Right cardiac atrium (tissue), 5 donors: ENCODE measurements around the gene PPM1M. TPM values are rescaled to one million over a fixed set of nuclear protein-coding genes. Genes with fewer than 3 reads are reported as not detected.

Experiments used
- ATAC-seq, 2 donors: fragments of 200-7000 bp; cut with Tn5 transposase; one replicate each; pipeline versions ENCODE4 v1.8.0 to v1.9.1; 2020; ENCODE audit warnings: moderate library complexity in 2 of 2, mild to moderate bottlenecking in 1 of 2
- DNase-seq, 3 donors: peaks; one replicate each; pipeline ENCODE4 v3.0.0-alpha.2; 2020
- H3K27ac ChIP-seq: one replicate; pipeline ENCODE4 v1.5.1; 2013; ENCODE audit warnings: mild to moderate bottlenecking, low read length, control low read depth, moderate library complexity
- H3K27me3 ChIP-seq: one replicate; pipeline ENCODE4 v1.6.1; 2013; ENCODE audit not compliant: control insufficient read depth, insufficient read depth
- H3K4me1 ChIP-seq: one replicate; pipeline ENCODE4 v1.6.1; 2013; ENCODE audit warnings: low read length; ENCODE audit not compliant: control insufficient read depth, insufficient read depth
- H3K4me3 ChIP-seq: one replicate; pipeline ENCODE4 v1.5.1; 2013; ENCODE audit warnings: low read length, control low read depth
- H3K9me3 ChIP-seq: one replicate; pipeline ENCODE4 v1.6.1; 2013; ENCODE audit warnings: low read length; ENCODE audit not compliant: control insufficient read depth
- WGBS: extraction: QIAGEN DNeasy Blood & Tissue Kit; methylation state at CpG from one replicate; pipeline ENCODE4 v1.1.7; 2013; 5-methylcytosine and 5-hydroxymethylcytosine counted together
- intact Hi-C, 4 donors: fragments of 100-400 bp; cut with DNase I; formaldehyde crosslinking; loops; one replicate each; pipeline versions ENCODE4 v1.11.0 to v1.14.0; 2022 to 2023
- polyA plus RNA-seq: library from polyadenylated mRNA; stranded (reverse); fragments of 200-250 nt; gene quantifications from one replicate; pipeline ENCODE4 v1.2.3, GENCODE V29; 2013
- total RNA-seq, 4 donors: library from RNA; stranded (reverse); fragmentation: NEBNext Ultra II Directional; extraction: Animal tissue kit (Norgen Biotek cat#: 25700); gene quantifications; one replicate each; pipeline ENCODE4 v1.2.1, GENCODE V29; 2021
- donor health status: healthy with polysubstance abuse.
- donor health status: DM: no; HTN: yes; CAD: no.
- donor health status: DM: no; HTN: no; CAD: no.
- donor health status: DM: no; HTN: yes; CAD: no; lungs with severe emphysema.
- donor health status: DM: yes; HTN: yes; CAD: no.

The PPM1M gene
- total and polyA plus RNA-seq, 5 donors, result 9.5 to 16.3 (median 14.6) TPM

DNA sequence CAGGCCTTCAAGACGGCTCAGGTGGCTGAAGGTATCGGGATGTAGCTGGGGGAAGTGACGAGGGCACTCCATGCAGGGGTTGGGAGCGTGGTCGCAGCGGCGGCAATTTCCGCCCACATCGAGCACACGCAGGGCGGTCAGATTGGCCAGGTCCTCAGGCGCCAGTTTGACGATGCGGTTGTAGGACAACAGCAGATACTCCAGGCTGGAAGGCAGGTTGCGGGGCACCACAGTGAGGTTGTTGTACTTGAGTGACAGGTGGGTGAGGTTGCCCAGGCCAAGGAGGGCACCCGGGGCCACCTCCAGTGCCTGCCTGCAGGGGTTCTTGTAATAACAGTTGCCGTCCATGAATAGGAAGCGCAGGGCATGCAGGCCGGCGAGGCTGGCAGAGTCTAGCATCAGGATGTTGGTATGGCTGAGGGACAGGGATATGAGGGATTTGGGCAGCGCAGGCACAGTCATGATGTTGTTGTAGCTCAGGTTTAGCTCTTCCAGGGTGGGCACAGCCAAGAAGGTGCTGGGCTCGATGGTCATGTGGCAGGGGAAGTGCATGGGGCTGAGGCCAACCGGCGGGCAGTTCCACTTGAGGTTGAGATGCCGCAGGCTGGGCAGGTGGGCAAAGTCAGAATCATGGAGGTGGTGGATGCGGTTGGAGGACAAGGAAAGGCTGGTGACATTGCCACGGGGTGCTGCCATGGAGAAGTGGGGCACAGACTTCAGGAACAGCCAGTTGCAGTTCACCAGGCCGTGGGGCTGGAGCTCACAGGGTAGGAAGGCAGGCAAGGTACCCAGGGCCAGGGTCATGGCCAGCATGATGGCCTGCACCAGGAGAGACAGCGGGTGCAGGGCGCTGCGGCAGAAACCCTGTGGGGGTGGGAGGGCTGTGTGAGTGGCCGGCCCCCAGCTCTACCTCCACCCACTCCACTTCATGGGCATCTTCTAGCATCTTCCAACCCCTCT, 21.8 kb upstream of the PPM1M start:
- H3K4me1 ChIP-seq, result peaks cover 4% of the 10 kb centered on the region
- H3K27ac ChIP-seq, result no peak overlapping the region
- H3K4me3 ChIP-seq, result no peak overlapping the region
- WGBS, result 93% methylated on average over 32 of the region's 32 CpGs
- H3K27me3 ChIP-seq, result no peaks in the 10 kb centered on the region
- DNase-seq, result peak in 1 of 3 donors; percentile 46
- ATAC-seq, result no peak
- H3K9me3 ChIP-seq, result no peaks in the 10 kb centered on the region
- intact Hi-C loops, result loop anchor here in 3 of 4 donors (5.0 kb wide), 2 partner anchors 114 to 119 kb away; no protein-coding TSS in a partner anchor

DNA sequence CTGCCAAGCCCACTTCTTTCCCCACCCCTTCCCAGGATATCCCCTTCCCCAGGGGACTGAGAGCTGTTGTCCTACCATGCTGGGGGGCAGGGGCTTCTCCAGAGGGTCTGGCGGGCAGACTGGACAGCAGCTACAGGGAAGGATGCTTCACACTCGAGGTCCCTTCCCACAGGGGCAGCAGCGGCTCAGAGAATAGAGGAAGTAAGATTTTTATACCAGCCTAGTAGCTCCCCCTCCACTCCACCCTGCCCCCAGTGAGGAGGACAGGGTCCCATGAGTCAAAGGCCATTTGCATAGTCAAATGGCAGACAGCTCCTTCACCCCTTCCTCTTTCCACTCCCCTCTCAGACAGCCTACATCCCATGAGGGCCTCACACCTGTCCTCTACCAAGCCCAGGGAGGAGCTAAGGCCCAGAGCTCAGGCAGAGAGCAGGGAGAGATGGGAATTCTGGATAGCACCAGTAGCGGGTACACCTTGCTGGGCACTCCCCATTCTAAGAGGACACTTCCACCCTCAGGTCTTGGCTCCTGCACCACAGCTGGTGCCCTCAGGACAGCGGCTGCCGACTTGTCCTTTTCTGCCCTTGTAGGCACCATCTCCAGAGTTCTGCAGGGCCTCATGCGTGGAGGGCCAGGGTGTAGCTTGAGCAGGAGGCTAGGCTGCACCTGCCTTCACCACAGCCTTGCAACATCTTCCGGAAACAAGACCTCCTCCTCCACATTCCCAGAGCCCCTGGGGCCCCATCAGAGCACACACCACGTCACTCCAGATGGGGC, 19.9 kb upstream of the PPM1M start, which contains the start of gene TLR9:
Gene TLR9, minus strand, starts transcription at position 194 of the 777 bp plus-strand sequence. Its CDS starts 116 bp downstream, at position 78.
- Histone ChIP-seq H3K27me3 (no peaks in the 10 kb centered on the region), H3K9me3 (no peaks in the 10 kb centered on the region), H3K4me3 (no peak within 1 kb of the TSS), H3K27ac (no peak within 1 kb of the TSS), H3K4me1 (no peaks in the 10 kb centered on the region)
- 65% methylated on average over 9 of the region's 9 CpGs for WGBS
- ATAC-seq, result no peak
- no peak for DNase-seq
- intact Hi-C loops, result no loop called here

DNA sequence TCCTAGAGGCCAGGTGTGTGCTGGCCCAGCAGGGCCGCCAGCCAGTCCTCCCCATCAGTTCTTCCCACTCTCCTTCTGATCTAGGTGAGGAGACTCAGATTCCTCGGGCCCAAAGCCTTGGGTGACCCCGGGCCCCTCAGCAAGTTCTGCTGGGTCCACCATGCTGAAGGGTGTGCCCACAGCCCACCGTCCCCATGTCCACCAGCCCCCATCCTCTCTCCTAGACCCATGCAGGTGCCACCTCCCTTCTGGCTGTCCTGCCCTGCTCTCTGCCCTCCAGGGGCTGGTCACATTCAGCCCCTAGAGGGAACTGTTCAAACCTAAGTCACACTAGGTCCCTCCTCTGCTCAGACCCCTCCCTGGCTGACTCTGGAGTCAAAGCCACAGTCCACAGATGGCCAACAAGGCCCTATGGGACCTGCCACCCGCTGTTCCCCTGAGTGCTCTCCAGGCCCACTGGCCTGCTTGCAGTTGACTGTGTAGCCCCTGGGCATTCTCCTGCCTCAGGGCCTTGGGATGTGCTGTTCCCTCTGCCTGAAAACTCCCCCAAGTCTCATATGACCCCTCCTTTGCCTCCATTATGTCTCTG, 19.2 kb upstream of the PPM1M start:
- peak in 2 of 3 donors; percentile 33 to 35 for DNase-seq
- intact Hi-C loops, result no loop called here
- WGBS, result 89% methylated on average over 5 of the region's 5 CpGs
- no peak for ATAC-seq
- H3K4me3 ChIP-seq, result no peak overlapping the region
- H3K27me3 ChIP-seq, result no peaks in the 10 kb centered on the region
- H3K4me1 ChIP-seq, result no peaks in the 10 kb centered on the region
- H3K9me3 ChIP-seq, result no peaks in the 10 kb centered on the region
- H3K27ac ChIP-seq, result no peak overlapping the region

DNA sequence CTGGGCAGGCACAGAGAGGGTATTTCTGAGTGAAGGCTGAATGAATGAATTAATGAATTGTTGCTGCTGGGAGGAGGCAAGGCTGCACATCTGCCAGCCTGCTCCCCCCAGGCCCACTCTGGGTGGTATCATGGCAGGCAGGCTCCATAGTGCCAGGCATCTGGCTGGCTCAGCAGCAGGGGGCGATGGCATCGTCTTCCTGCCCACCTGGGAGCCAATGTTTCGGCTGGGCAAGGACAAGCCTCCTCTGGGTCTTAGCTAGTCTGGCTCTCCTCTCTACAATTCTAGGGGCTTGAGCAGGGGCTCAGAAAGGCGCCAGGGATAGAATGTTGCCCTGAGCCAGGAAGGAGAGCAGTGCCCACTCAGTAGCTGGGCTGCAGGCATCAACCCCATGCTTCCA, 18.4 kb upstream of the PPM1M start:
- Histone ChIP-seq H3K4me1 (no peaks in the 10 kb centered on the region), H3K9me3 (no peaks in the 10 kb centered on the region), H3K27me3 (no peaks in the 10 kb centered on the region), H3K27ac (no peak overlapping the region), H3K4me3 (no peak overlapping the region)
- intact Hi-C loops, result no loop called here
- DNase-seq (peak in 1 of 3 donors; percentile 40), ATAC-seq (no peak)
- 87% methylated on average over 4 of the region's 4 CpGs for WGBS

DNA sequence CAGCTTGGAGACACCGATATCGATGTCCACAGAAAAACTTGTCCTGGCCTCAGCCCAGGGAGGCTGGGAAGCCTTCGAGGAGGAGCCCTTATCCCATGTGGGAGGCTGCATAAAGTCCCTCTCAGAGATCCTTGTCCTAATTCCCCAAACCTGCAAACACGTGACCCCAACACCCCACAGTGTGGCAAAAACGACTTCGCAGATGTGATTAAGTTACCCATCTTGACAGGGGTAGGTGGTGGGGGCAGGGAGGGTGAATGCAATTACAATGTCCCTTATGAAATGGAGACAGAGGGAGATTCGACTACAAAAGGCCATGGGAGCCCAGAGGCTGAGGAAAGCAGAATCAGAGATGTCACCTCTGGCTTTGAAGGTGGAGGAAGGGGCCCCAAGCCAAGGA, 17.8 kb upstream of the PPM1M start:
- intact Hi-C loops, result no loop called here
- no peak overlapping the region for H3K27ac ChIP-seq
- DNase-seq, result peak in 1 of 3 donors; percentile 14
- no peaks in the 10 kb centered on the region for H3K27me3 ChIP-seq
- no peaks in the 10 kb centered on the region for H3K9me3 ChIP-seq
- no peak overlapping the region for H3K4me3 ChIP-seq
- no peak for ATAC-seq
- 73% methylated on average over 7 of the region's 7 CpGs for WGBS
- no peaks in the 10 kb centered on the region for H3K4me1 ChIP-seq

DNA sequence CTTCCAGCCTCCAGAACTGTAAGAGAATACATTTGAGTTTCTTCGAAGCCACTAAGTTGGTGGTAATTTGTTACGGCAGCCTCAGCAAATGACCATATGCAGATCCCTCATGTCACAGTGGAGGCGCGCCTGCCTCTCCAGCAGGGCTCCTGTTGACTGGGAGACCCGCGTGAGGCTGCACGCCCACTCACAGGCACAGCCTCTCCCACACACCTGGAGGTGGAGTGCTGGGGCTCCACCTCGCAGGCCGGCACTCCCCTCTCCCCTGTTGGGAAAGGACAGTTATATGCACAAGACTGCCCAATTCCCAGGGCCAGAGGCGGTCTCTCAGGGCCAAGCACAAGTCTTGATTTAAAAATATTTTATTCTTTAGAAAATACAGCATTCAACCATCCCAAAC, 17.3 kb upstream of the PPM1M start:
- 87% methylated on average over 10 of the region's 10 CpGs for WGBS
- H3K9me3 ChIP-seq, result no peaks in the 10 kb centered on the region
- peak in 1 of 3 donors; percentile 42 for DNase-seq
- no peaks in the 10 kb centered on the region for H3K27me3 ChIP-seq
- no peak for ATAC-seq
- intact Hi-C loops, result no loop called here
- H3K4me1 ChIP-seq, result no peaks in the 10 kb centered on the region
- H3K4me3 ChIP-seq, result no peak overlapping the region
- H3K27ac ChIP-seq, result no peak overlapping the region

DNA sequence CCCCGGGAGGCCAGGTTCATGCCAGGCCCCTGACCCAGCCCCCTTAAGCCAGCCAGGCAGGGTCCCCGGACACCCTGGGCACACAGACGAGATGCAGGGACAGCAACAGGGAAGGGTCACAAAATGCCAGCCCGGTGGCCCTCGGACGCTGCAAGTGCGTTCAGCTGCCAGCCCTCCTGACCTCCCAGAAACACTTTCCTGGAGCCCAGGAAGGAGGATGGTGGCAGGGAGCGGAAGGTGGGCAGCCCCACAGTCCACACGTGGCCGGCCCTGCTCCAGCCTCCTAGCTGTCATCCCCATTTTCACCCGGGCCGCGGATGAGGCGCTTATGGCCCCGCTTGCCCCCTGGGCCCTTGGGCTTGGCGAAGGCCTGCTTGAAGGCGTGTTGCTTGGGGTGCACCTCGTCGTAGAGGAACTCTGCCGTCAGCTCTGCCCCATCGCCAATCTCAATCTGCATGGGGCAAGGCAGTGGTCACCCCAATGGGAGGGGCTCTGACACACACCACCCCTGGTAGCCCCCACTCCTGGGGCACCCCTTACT, 16.7 kb upstream of the PPM1M start:
- intact Hi-C loops, result no loop called here
- 92% methylated on average over 21 of the region's 21 CpGs for WGBS
- no peak overlapping the region for H3K4me3 ChIP-seq
- no peaks in the 10 kb centered on the region for H3K9me3 ChIP-seq
- no peak overlapping the region for H3K27ac ChIP-seq
- H3K4me1 ChIP-seq, result no peaks in the 10 kb centered on the region
- ATAC-seq (no peak), DNase-seq (peak in 2 of 3 donors; percentile 51 to 60)
- no peaks in the 10 kb centered on the region for H3K27me3 ChIP-seq

DNA sequence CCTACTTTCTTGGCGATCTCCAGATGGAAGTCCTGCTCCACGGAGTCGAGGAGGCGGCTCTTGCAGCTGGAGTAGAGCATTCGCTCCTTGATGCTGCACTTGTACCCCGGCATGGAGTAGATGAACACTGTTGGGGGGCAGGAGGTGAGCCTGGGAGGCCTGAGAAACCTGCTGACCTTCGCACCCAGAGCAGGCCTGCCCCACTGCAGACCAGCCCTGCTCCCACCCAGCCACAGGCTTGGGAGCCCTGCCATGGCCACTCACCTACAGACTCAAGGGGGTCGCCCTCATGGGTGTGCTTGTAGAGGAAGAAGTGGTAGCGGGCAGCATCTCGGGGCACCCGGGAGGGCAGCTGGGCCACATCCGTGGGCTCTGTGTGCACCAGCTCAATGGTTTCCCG, 15.9 kb upstream of the PPM1M start:
- intact Hi-C loops, result loop anchor here in 1 of 4 donors (5.0 kb wide), 2 partner anchors 48 to 113 kb away; partner anchors contain the start of gene WDR82
- Histone ChIP-seq H3K27me3 (no peaks in the 10 kb centered on the region), H3K9me3 (no peaks in the 10 kb centered on the region), H3K27ac (no peak overlapping the region), H3K4me1 (no peaks in the 10 kb centered on the region), H3K4me3 (no peak overlapping the region)
- DNase-seq, result peak in 2 of 3 donors; percentile 27 to 38
- 94% methylated on average over 13 of the region's 13 CpGs for WGBS
- ATAC-seq, result no peak

DNA sequence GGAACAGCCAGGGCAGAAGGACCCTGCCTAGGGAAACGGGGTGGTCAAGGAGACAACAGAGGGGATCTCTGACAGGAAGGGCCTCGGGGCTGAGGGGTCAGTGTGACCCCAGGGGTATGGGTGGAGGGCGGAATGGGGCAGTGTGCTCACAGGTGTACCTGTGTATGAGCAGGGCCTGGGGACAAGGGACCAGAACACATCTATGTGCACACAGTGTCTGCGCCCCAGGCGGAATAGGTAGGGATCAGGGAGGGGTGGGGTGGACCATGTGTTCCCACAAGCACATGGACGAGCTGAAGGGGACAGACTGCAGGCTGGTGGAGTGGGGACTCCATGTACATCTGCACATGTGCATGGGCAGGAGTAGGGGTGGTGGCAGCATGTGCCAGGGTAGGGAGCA, 15.1 kb upstream of the PPM1M start:
- no peaks in the 10 kb centered on the region for H3K9me3 ChIP-seq
- no peak for ATAC-seq
- no peak overlapping the region for H3K4me3 ChIP-seq
- peaks cover 2% of the 10 kb centered on the region for H3K4me1 ChIP-seq
- H3K27ac ChIP-seq, result no peak overlapping the region
- peak in 2 of 3 donors; percentile 32 to 44 for DNase-seq
- intact Hi-C loops, result loop anchor here in 1 of 4 donors (5.0 kb wide), 2 partner anchors 47 to 112 kb away; partner anchors contain the start of gene WDR82
- 91% methylated on average over 6 of the region's 6 CpGs for WGBS
- H3K27me3 ChIP-seq, result no peaks in the 10 kb centered on the region

DNA sequence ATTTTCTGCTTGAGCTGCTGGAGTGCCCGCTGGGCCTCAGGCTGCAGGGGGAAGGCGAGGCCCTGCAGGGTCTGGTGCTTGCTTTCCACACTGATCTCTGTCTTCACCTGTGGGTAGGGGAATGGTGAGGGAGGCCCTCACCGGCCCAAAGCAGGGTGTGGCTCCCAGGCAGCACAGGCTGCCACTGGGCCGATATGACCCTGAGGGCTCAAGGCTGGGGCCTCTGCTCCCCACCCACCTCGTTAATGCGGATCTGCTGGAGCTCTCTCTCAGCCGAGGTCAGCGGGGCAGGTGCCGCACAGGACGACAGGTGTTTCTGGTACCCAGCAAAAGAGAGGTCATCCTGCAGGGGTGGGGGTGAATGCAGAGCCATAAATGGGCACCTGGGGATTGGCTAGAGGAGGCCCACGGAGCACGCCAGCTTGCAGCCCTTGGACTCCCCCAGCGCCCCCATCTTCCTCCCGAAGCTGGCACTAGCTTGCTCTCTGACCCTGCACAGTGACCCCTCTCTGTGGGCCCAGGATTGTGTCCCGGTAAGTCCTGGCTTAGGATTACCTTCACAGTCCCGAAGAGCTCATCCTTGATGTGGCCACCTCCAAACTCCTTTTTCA, 14.6 kb upstream of the PPM1M start:
- no peak overlapping the region for H3K4me3 ChIP-seq
- H3K4me1 ChIP-seq, result peaks cover 5% of the 10 kb centered on the region
- ATAC-seq, result no peak
- intact Hi-C loops, result loop anchor here in 1 of 4 donors (5.0 kb wide), 2 partner anchors 46 to 111 kb away; partner anchors contain the start of gene WDR82
- peak in 1 of 3 donors; percentile 50 for DNase-seq
- no peaks in the 10 kb centered on the region for H3K9me3 ChIP-seq
- H3K27me3 ChIP-seq, result no peaks in the 10 kb centered on the region
- no peak overlapping the region for H3K27ac ChIP-seq
- WGBS, result 90% methylated on average over 16 of the region's 16 CpGs
